Measurements from ENCODE around the gene GPR33. TPM values are rescaled to one million over a fixed set of nuclear protein-coding genes. Genes with fewer than 3 reads are reported as not detected.

The GPR33 gene
- polyA plus RNA-seq, 1 of the 3 experiments (the other 2 are of a cell fraction): not detected

- Histone ChIP-seq H3K9me2 (no peaks in the 10 kb centered on the region), H3K4me1 (ENCODE audit: control insufficient read depth in 1 of 2, insufficient read depth in 2 of 2, low read depth in 1 of 2, low read length in 1 of 2) (no peaks in the 10 kb centered on the region), H3K27ac (ENCODE audit: low read depth in 2 of 2, low read length in 1 of 2) (no peak overlapping the region), H2AFZ (ENCODE audit: low read depth) (no peak overlapping the region), H4K20me1 (ENCODE audit: insufficient read depth) (no peaks in the 10 kb centered on the region), H3F3A (replicated peaks; ENCODE audit: insufficient read depth) (no peaks in the 10 kb centered on the region), H3K27me3 (ENCODE audit: insufficient read depth) (no peaks in the 10 kb centered on the region), H3K79me2 (ENCODE audit: insufficient read depth) (no peaks in the 10 kb centered on the region), H3K36me3 (replicated peaks in 1 of 2; ENCODE audit: control insufficient read depth in 1 of 2, insufficient read depth in 2 of 2, low read length in 1 of 2) (no peaks in the 10 kb centered on the region), H3K4me3 (ENCODE audit: low read depth in 2 of 2, low read length in 1 of 2) (no peak overlapping the region), H3K4me2 (no peak overlapping the region), H3K9me3 (no peaks in the 10 kb centered on the region), H3K9ac (no peak overlapping the region)
- WGBS (ENCODE audit: low lambda C conversion rate): 57% methylated on average over 2 of the region's 2 CpGs
- DNase-seq: no peak
- ChIA-PET CTCF (no interaction called here), POLR2A (no interaction called here)
- TF ChIP-seq SIN3A (IDR thresholded peaks at IDR 0.05; ENCODE audit: borderline replicate concordance, low read depth, low read length) (no peak), FOXM1 (IDR thresholded peaks at IDR 0.05; ENCODE audit: low read depth) (no peak), ELF1 (IDR thresholded peaks at IDR 0.05) (no peak), RCOR1 (IDR thresholded peaks at IDR 0.05; ENCODE audit: low read length) (no peak), IRF3 (IDR thresholded peaks at IDR 0.05; ENCODE audit: low read depth, low read length) (no peak), RFX5 (IDR thresholded peaks at IDR 0.05; ENCODE audit: low read length) (no peak), REST (IDR thresholded peaks at IDR 0.05; ENCODE audit: low read depth, low read length) (no peak), MXI1 (IDR thresholded peaks at IDR 0.05; ENCODE audit: low read depth, low read length) (no peak)
Observed at GRCh38 chr14:31486764-31487163, 1.1 kb downstream of the GPR33 start.

GRCh38 chr14:31484754-31485153, 3.1 kb downstream of the GPR33 start:
- POLR2A ChIA-PET: no interaction called here
- no peak for DNase-seq
- Histone ChIP-seq H3F3A (replicated peaks; ENCODE audit: insufficient read depth) (no peaks in the 10 kb centered on the region), H3K36me3 (replicated peaks in 1 of 2; ENCODE audit: control insufficient read depth in 1 of 2, insufficient read depth in 2 of 2, low read length in 1 of 2) (no peaks in the 10 kb centered on the region), H3K9me3 (no peaks in the 10 kb centered on the region), H3K9me2 (no peaks in the 10 kb centered on the region), H3K4me2 (no peak overlapping the region), H3K9ac (no peak overlapping the region), H3K79me2 (ENCODE audit: insufficient read depth) (no peaks in the 10 kb centered on the region), H3K27ac (ENCODE audit: low read depth in 2 of 2, low read length in 1 of 2) (no peak overlapping the region), H2AFZ (ENCODE audit: low read depth) (no peak overlapping the region), H4K20me1 (ENCODE audit: insufficient read depth) (no peaks in the 10 kb centered on the region), H3K4me1 (ENCODE audit: control insufficient read depth in 1 of 2, insufficient read depth in 2 of 2, low read depth in 1 of 2, low read length in 1 of 2) (no peaks in the 10 kb centered on the region), H3K4me3 (ENCODE audit: low read depth in 2 of 2, low read length in 1 of 2) (no peak overlapping the region), H3K27me3 (ENCODE audit: insufficient read depth) (no peaks in the 10 kb centered on the region)
- 85% methylated on average over 3 of the region's 3 CpGs for WGBS (ENCODE audit: low lambda C conversion rate)
- no peak for TF ChIP-seq RCOR1 (IDR thresholded peaks at IDR 0.05; ENCODE audit: low read length)
- no peak for TF ChIP-seq EP300 (IDR thresholded peaks at IDR 0.05; ENCODE audit: borderline replicate concordance in 1 of 2, low read depth in 1 of 2, low read length in 1 of 2)
- no peak for TF ChIP-seq NRF1 (IDR thresholded peaks at IDR 0.05; ENCODE audit: low read depth, low read length)
- no peak for TF ChIP-seq NFIC (IDR thresholded peaks at IDR 0.05; ENCODE audit: borderline replicate concordance)
- TF ChIP-seq IRF3 (IDR thresholded peaks at IDR 0.05; ENCODE audit: low read depth, low read length): no peak
- no peak for TF ChIP-seq REST (IDR thresholded peaks at IDR 0.05; ENCODE audit: low read depth, low read length)
- no peak for TF ChIP-seq GABPA (IDR thresholded peaks at IDR 0.05; ENCODE audit: low read depth)
- no peak for TF ChIP-seq MXI1 (IDR thresholded peaks at IDR 0.05; ENCODE audit: low read depth, low read length)
- TF ChIP-seq PBX3 (IDR thresholded peaks at IDR 0.05): no peak
- TF ChIP-seq TEAD4 (IDR thresholded peaks at IDR 0.05; ENCODE audit: borderline replicate concordance, insufficient read depth): no peak
- TF ChIP-seq RFX5 (IDR thresholded peaks at IDR 0.05; ENCODE audit: low read length): no peak
- no peak for TF ChIP-seq EZH2phosphoT487 (IDR thresholded peaks at IDR 0.05; ENCODE audit: borderline replicate concordance, low read depth)
- CTCF ChIA-PET: no interaction called here
